ENCODE measurements around the gene PIP5K1C. TPM values are rescaled to one million over a fixed set of nuclear protein-coding genes. Genes with fewer than 3 reads are reported as not detected.

Gene PIP5K1C
- total RNA-seq, 1 donor from 2014 or later: 26.5 TPM

DNA sequence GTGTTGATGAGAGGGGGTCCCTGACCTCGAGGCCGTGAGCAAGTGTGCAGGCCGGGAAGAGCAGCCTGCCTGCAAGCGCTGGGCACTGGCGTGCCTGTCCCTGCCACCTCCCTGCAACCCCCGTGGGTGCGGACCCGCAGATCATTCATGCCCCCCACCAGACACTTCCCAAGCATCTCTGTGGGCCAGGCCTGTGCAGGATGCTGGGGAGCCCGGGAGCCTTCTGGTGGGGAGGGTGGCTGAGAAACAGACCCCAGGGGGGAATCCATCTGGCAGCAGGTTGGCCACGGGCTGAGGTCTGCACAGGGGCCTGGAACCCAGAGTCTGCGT, 55.2 kb downstream of the PIP5K1C start:
- Histone ChIP-seq H3K27me3 (ENCODE audit: control insufficient read depth, insufficient read depth, low read length) (peaks cover 4% of the 10 kb centered on the region), H3K4me3 (ENCODE audit: low read depth, low read length) (no peak overlapping the region), H3K36me3 (ENCODE audit: control insufficient read depth, insufficient read depth, low read length) (peaks cover 1% of the 10 kb centered on the region)
- no peak for DNase-seq (ENCODE audit: low read depth)
- TF ChIP-seq, protein P1, sequence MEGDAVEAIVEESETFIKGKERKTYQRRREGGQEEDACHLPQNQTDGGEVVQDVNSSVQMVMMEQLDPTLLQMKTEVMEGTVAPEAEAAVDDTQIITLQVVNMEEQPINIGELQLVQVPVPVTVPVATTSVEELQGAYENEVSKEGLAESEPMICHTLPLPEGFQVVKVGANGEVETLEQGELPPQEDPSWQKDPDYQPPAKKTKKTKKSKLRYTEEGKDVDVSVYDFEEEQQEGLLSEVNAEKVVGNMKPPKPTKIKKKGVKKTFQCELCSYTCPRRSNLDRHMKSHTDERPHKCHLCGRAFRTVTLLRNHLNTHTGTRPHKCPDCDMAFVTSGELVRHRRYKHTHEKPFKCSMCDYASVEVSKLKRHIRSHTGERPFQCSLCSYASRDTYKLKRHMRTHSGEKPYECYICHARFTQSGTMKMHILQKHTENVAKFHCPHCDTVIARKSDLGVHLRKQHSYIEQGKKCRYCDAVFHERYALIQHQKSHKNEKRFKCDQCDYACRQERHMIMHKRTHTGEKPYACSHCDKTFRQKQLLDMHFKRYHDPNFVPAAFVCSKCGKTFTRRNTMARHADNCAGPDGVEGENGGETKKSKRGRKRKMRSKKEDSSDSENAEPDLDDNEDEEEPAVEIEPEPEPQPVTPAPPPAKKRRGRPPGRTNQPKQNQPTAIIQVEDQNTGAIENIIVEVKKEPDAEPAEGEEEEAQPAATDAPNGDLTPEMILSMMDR (IDR thresholded peaks at IDR 0.05; ENCODE audit: insufficient read depth, low read length, poor library complexity, severe bottlenecking): no peak

DNA sequence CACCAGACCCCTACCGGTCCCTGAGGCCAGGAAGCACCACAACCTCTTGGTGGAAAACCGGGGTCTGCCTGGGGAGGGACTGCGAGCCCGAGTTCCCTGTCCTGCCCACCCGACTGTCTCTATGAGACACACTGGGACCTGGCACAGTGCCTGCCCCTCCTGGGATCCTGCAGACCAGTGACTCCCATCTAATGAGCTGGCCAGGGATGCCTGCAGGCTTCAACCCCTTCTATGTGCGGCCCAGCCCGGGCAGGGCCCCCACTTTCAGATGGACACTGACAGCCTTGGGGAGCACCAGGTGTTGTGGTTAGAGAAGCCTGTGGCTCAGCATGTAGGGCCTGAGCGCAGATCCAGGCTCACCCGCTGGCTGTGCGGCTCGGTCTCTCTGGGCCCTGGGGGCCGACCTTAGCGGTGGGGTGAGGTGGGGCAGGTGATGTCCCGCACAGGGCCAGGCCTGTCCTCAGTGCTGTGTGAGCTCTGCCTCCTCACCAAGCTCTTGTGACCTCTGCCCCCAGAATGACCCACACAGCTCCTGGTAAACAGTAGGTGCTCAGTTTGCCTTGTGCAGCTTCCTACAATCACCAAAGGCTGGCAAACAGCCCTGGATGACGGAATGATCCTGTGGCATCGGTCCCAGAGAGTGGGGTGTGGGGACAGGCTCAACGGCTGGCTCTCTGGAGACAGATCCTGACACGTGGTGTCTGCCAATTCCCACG, 55.8 kb downstream of the PIP5K1C start:
- H3K4me3 ChIP-seq (ENCODE audit: low read depth, low read length): no peak overlapping the region
- no peaks in the 10 kb centered on the region for H3K27me3 ChIP-seq (ENCODE audit: control insufficient read depth, insufficient read depth, low read length)
- DNase-seq (ENCODE audit: low read depth): no peak
- TF ChIP-seq, protein P1 (IDR thresholded peaks at IDR 0.05; ENCODE audit: insufficient read depth, low read length, poor library complexity, severe bottlenecking): no peak
- H3K36me3 ChIP-seq (ENCODE audit: control insufficient read depth, insufficient read depth, low read length): peaks cover 1% of the 10 kb centered on the region

DNA sequence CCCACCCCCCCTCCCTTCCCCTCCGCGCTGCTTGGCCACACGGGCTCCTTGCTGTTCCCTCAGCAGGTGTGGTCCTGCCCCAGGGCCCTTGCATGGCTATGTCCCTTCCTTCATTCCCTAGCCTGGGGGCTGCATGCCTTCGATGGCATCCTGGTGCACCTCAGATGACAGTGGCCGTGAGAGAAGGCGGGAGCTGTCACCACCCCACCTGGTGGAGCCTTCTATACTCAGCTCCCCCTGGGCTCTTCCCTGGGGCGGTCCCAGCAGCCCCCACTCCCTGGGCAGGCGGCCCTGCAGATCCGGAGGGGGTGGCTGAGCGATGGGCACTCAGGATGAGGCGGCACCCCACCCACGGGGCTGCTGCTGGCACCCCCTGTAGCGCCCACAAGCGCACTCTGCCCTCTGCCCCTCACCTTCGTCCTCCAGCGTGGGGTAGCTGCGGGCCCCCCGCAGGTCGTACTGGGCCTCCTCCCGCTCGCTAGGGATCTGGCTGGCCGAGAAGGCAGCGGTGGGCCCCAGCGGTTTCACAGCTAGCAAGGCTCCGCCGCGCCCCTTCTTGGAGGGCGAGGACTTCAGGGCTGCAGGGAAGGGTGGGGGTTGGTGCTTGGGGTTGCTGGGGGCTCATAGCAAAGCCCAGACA, 56.5 kb downstream of the PIP5K1C start:
- no peak for DNase-seq (ENCODE audit: low read depth)
- no peaks in the 10 kb centered on the region for H3K27me3 ChIP-seq (ENCODE audit: control insufficient read depth, insufficient read depth, low read length)
- TF ChIP-seq, protein P1 (IDR thresholded peaks at IDR 0.05; ENCODE audit: insufficient read depth, low read length, poor library complexity, severe bottlenecking): no peak
- peaks cover 1% of the 10 kb centered on the region for H3K36me3 ChIP-seq (ENCODE audit: control insufficient read depth, insufficient read depth, low read length)
- H3K4me3 ChIP-seq (ENCODE audit: low read depth, low read length): no peak overlapping the region

DNA sequence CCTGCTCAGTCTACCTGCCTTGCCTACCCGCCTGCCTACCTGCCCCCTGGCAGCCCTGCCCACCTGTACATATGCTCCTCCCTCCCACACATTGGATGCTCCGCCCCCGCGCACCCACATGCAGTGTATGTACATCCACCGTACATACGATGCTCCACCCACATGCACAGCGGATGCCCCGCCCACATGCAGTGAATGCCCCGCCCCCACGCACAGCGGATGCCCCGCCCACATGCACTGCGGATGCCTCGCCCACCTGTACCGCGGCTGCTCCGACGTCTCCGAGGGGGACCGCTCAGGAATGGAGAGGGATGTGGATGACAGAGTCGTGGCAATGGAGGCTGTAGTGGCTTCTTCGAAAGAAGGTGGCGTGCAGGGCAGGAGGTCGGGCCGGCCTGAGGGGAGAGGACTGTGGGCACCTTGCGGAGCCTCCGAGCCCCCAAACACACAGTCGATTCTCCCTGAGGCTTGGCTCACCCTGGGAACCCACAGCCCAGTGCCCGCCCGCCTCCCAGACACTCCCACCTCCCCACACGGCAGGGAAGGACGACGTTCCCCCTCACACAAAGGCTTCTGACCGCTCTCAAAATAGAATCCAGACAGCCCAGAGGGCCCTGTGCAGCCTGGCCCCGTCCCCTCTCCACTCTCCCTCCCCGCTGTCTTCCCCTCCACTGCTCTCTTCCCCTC, 57.1 kb downstream of the PIP5K1C start:
- DNase-seq (ENCODE audit: low read depth): no peak
- no peak overlapping the region for H3K4me3 ChIP-seq (ENCODE audit: low read depth, low read length)
- peaks cover 1% of the 10 kb centered on the region for H3K36me3 ChIP-seq (ENCODE audit: control insufficient read depth, insufficient read depth, low read length)
- no peaks in the 10 kb centered on the region for H3K27me3 ChIP-seq (ENCODE audit: control insufficient read depth, insufficient read depth, low read length)
- TF ChIP-seq, protein P1 (IDR thresholded peaks at IDR 0.05; ENCODE audit: insufficient read depth, low read length, poor library complexity, severe bottlenecking): no peak

DNA sequence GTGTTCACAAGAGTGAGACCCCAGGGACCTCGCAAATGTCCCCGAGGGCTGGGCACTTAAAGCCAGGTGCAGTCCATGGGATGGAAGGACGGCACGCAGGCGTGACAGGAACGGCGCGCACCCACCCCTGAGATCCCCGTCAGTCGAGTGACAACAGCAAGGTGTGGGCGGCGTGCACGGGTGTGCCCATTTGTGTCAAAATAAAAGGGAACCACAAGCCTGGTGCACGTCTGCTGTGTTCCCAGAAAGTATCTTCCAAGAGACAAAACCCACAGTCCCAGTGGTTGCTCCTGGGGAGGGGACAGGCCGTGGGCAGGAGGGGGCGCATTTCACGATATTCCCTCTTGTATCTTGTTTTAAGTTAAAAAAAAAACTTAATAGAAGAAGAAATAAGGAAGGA, 58.0 kb downstream of the PIP5K1C start:
- DNase-seq (ENCODE audit: low read depth): no peak
- Histone ChIP-seq H3K4me3 (ENCODE audit: low read depth, low read length) (no peak overlapping the region), H3K27me3 (ENCODE audit: control insufficient read depth, insufficient read depth, low read length) (no peaks in the 10 kb centered on the region), H3K36me3 (ENCODE audit: control insufficient read depth, insufficient read depth, low read length) (peaks cover 1% of the 10 kb centered on the region)
- TF ChIP-seq, protein P1 (IDR thresholded peaks at IDR 0.05; ENCODE audit: insufficient read depth, low read length, poor library complexity, severe bottlenecking): no peak

All from kidney epithelial cell (primary cell).